Measurements from ENCODE around the gene FCHSD1.

FCHSD1 gene

GRCh38 chr5:141650851-141651727 lies at the start of gene FCHSD1:
FCHSD1 (minus strand) TSS chr5:141651418; CDS start chr5:141651368, 50 bp downstream.
- TF ChIP-seq YY1 (IDR thresholded peaks at IDR 0.05; ENCODE audit: low read depth) (no peak), ZBTB7A (IDR thresholded peaks at IDR 0.05; ENCODE audit: low read depth) (peak; percentile 45; the same call in 1 of the 2 replicates)

GRCh38 chr5:141697586-141697985 lies 46.4 kb upstream of the FCHSD1 start:
- TF ChIP-seq EP300 (IDR thresholded peaks at IDR 0.05; ENCODE audit: borderline replicate concordance) (no peak), TEAD4 (IDR thresholded peaks at IDR 0.05) (no peak), FOXM1 (IDR thresholded peaks at IDR 0.05; ENCODE audit: borderline replicate concordance, low read depth) (no peak), YY1 (IDR thresholded peaks at IDR 0.05; ENCODE audit: low read depth) (no peak), TAF1 (IDR thresholded peaks at IDR 0.05; ENCODE audit: low read depth) (no peak), TCF12 (IDR thresholded peaks at IDR 0.05; ENCODE audit: low read depth) (no peak), REST (IDR thresholded peaks at IDR 0.05; ENCODE audit: low read depth) (no peak), EGR1 (IDR thresholded peaks at IDR 0.05) (no peak), RAD21 (IDR thresholded peaks at IDR 0.05; ENCODE audit: low read depth) (no peak), NFIC (IDR thresholded peaks at IDR 0.05) (no peak), USF1 (IDR thresholded peaks at IDR 0.05) (no peak), CREB1 (IDR thresholded peaks at IDR 0.05; ENCODE audit: low read depth) (no peak), ZBTB7A (IDR thresholded peaks at IDR 0.05; ENCODE audit: low read depth) (no peak)
- TF ChIP-seq, protein P1, sequence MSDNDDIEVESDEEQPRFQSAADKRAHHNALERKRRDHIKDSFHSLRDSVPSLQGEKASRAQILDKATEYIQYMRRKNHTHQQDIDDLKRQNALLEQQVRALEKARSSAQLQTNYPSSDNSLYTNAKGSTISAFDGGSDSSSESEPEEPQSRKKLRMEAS (IDR thresholded peaks at IDR 0.05), result no peak

- TF ChIP-seq CREB1 (IDR thresholded peaks at IDR 0.05; ENCODE audit: low read depth), result no peak
- TF ChIP-seq, protein P1 (IDR thresholded peaks at IDR 0.05), result no peak
- no peak for TF ChIP-seq ZBTB7A (IDR thresholded peaks at IDR 0.05; ENCODE audit: low read depth)
- TF ChIP-seq EGR1 (IDR thresholded peaks at IDR 0.05), result no peak
- TF ChIP-seq REST (IDR thresholded peaks at IDR 0.05; ENCODE audit: low read depth), result no peak
- TF ChIP-seq YY1 (IDR thresholded peaks at IDR 0.05; ENCODE audit: low read depth), result no peak
- TF ChIP-seq TEAD4 (IDR thresholded peaks at IDR 0.05), result no peak
- no peak for TF ChIP-seq USF1 (IDR thresholded peaks at IDR 0.05)
- no peak for TF ChIP-seq TCF12 (IDR thresholded peaks at IDR 0.05; ENCODE audit: low read depth)
- no peak for TF ChIP-seq EP300 (IDR thresholded peaks at IDR 0.05; ENCODE audit: borderline replicate concordance)
- no peak for TF ChIP-seq RAD21 (IDR thresholded peaks at IDR 0.05; ENCODE audit: low read depth)
- TF ChIP-seq NFIC (IDR thresholded peaks at IDR 0.05), result no peak
- no peak for TF ChIP-seq FOXM1 (IDR thresholded peaks at IDR 0.05; ENCODE audit: borderline replicate concordance, low read depth)
- TF ChIP-seq CEBPB (IDR thresholded peaks at IDR 0.05), result no peak
- no peak for TF ChIP-seq TAF1 (IDR thresholded peaks at IDR 0.05; ENCODE audit: low read depth)
These were observed 45.2 kb upstream of the FCHSD1 start for GRCh38 chr5:141696431-141696830.

DNA sequence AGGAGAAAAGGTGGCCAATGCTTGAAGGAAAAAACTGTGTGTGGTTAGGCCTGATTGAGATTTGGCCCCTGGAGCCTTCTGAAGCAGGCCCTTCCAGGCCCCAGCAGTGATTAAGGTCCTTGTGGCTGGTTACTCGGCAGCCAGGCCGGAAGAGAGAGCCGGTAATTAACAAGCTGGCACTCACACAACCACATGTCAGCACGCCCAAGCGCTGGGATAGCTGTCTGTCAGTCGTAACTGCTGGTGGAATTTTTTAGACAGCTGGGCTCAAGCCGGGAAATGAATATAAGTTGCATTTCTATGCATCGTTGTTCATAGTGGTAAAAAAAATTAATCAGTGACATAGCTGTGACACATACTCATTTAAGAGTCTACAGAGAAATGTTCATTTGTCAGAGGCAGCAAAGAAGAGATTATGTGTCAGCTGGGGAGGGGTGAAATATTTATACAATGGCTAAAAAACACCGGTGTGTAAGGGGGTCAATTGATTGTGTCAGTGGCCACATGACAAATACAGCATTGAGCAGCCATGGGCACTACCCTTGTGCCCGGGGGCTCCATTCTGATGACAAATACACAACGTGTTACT lies 44.5 kb upstream of the FCHSD1 start:
- TF ChIP-seq RAD21 (IDR thresholded peaks at IDR 0.05; ENCODE audit: low read depth), result no peak
- no peak for TF ChIP-seq FOXM1 (IDR thresholded peaks at IDR 0.05; ENCODE audit: borderline replicate concordance, low read depth)

DNA sequence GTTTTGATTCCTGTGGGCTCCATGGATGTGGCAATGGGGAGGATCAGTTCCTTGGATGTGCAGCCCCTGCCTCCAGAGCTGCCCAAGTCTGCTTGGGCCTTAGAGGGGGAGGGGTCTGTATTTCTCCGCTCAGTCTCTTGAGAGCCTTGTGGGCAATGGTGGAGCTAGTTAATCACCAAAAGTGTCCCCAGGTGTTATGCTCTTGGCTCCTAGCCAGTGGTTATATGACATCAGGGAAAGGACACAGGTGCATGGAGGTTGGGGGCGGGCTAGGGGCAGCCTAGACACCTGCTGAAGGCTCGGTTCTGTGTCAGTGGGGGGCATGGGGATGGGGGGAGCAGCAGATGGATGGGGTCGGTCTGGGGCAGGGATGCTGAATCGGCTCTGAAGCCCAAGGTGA lies 43.3 kb upstream of the FCHSD1 start:
- TF ChIP-seq TEAD4 (IDR thresholded peaks at IDR 0.05) (no peak), CEBPB (IDR thresholded peaks at IDR 0.05) (no peak), FOXM1 (IDR thresholded peaks at IDR 0.05; ENCODE audit: borderline replicate concordance, low read depth) (no peak), ZBTB7A (IDR thresholded peaks at IDR 0.05; ENCODE audit: low read depth) (no peak)

All from Ishikawa (cell line).